CD4-positive, alpha-beta T cell treated with Interleukin-6 for 4 hours (primary cell): ENCODE data around the gene CCDC34.
"Not testable (repeated sequence)": the region's sequence is repeated elsewhere in the genome, so short reads cannot be mapped to it uniquely, and the experiment has no call there.

ENCODE experiments used
- DNase-seq: peaks from one replicate; pipeline ENCODE4 v3.0.0-alpha.2; 2020; ENCODE audit warnings: mixed read lengths

The CCDC34 gene

DNA sequence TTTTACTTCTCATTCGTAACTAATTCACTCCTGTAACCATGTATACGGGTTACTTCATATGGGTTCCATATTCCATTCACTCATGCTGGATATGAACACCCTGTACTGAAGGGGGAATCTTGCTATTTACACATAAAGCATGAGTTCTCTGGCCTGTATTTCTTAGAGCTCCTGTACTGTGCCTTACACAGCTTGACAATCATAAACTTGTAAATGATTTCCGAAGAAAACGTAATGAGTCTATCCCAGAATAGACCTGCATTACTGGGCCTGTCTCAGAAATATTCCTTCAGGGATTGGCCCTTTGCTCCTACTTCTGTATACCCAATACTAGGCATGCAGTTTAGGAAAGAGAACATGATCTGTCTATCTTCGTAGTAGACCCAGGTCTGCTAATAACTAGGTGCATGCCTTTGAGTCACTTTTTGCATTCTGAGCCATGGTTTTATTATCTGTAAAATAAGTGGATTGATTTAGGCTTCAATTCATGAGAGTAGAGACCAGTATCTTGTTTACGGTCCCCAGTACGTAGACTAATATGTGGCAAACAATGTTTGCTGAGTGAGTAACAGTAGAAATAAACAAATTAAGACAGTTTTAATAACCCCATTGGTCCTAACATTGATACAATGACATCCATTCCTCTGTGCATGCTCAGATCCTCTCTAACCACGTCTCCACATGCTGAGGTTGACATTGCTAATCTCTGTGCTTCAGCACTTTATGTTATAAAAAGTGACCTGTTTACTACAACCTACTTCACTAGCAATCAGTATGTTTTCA, 1.2 kb downstream of the CCDC34 start:
- no peak for DNase-seq

DNA sequence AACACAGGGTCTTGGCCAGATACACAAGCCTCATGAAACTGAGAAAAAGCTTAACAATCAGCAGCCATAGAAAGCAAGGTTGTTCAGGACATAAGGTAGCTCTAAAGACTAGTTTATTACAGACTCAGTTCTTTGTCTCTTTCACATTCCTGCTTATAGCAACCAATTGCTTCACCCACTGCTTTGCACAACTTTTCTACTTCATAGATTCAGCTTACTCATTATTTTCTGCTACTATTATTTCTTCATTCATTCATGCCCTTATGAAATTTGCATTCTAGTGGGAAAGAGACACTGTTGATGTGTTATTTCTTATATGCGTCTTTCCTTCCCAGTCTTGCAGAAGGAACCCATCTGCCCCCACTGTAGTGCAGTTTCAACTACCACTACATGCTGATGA, 4.7 kb downstream of the CCDC34 start:
- no peak for DNase-seq

DNA sequence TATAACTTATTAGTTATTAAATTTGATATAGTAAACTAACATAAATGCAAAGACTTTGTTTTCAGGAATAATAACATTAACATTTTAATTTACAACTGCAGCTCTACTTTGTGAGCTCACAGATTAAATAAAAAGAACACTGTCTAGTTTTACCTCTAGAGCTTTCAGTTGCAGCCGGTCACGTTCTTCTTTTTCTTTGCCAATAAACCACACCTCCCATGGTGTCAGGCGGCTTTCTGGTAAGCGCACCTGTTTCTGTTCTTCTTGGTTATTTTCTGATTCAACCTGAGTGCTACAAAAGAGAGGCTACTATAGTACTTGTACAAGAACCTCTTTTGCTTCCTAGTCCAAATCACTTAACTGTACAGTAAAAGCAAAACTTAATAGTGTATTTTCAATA, 5.8 kb downstream of the CCDC34 start:
- DNase-seq, result no peak

DNA sequence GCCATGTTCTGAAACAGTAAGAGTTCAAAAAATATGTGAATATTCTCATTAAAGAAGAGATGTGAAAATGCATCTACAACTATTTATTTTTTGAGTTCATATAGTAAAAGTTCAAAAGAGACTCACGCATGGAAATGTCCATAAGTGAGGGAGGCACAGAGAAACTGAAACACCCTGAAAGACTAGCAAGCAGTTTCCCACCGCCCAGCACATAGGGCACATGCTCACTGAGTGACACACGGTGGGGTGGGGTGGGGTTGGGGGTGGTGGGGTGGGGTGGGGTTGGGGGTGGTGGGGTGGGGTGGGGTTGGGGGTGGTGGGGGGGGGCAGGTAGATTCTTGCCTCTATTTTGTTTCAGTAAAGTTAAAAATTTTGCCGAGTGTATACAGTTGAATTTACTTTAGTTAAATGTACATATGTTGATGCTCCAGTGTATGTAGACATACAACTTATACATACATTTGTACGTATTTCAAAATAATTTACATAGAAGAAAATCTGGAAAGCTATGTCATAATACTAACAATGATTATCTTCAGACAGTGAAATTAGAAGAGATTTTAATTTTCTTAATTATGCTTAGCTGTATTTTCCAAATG, 6.3 kb downstream of the CCDC34 start:
- no peak for DNase-seq

DNA sequence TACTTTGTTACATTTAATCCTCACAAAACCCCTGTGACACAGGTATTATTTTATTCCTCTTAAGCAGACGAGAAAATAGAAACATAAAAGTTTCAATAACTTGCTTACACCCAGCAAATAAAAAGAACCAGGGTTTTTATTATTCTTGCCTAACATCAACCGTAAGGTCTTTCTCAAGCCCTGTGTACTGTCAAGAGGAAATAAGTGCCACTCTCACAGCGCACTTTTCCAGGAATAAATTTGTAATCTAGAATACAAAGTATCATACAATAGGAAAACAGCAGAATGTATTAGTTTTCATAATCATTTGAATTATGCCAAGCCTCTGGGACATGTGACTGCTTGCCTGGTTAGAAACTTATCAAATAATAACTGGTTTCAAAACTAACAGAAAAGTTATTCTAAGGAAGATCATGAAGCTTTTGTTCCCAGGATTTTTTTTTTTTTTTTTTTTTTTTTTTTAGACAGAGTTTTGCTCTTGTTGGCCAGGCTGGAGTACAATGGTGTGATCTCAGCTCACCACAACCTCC, 7.4 kb downstream of the CCDC34 start:
- no peak for DNase-seq

DNA sequence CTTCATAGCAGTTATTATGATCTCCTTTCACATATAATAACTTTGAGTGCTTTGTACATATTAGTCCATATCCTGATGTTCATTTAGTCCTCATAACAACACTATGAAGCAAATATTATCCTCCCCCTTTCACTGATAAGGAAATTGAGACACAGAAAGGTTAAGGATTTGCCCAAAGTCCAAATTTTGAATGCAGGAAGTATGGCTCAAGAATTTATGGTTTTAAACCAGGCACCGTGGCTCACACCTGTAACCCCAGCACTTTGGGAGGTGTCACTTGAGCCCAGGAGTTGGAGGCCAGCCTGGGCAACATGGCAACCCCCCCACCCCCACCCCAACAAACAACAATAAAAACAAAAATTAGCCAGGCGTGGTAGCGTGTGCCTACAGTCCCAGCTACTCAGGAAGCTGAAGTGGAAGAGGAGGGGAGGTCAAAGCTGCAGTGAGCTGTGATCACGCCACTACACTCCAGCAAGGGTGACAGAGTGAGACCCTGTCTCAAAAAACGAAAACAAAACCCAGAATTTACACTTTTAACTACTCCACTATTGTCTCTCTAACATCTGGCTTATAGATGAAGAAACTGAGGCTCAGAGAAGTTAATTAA, 8.6 kb downstream of the CCDC34 start:
- DNase-seq, result no peak

DNA sequence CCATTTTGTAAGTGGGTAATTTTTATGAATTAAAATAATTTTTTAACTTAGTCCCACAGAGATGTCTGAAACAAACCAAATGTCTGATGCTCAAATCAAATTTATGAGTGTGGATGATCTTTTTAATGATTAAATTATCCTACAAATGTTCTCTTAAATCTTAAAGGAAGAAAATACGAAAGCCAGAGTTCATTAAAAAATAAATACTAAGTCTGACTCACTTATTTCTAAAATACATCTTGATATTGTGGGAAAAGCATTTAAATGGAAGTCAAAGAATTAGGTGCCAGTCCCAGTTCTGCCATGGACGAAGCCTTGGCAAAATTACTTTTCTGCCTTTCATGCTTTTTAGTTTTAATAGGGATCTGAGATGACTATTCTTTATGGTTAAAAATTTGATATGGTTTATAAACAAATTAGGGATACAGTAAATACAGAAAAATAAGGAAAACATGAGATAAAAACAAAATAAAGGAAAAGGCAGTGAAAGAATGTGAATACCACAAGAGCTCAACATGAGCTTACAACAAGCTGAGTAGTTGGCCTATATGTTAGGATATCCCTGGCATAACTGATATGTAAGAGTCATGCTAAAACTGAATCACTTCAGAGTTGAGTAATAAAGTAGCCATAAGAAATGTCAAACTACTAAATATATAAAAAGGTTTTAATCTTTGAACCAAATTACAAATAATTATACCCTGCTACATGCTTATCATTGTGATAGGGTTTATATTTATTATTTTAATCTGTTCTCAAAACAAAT, 9.2 kb downstream of the CCDC34 start:
- DNase-seq, result no peak

DNA sequence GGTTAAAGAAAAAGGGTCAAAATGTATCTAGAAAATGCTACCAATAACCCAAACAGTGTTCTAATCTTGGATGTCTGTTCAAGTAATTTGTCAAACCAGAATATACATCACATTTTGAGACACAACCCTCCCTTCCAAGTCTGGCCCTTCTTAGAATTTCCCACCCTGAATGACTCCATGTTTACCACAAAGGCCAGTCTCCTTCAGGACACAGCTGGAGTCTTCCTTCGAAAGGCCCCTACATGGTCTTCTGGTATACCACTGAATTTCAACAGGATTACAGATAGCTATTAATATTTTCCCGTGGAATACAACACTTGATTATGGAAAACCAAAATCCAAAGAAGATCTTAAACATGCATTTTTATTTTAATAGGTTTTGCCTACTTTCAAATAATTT, 10.2 kb downstream of the CCDC34 start:
- DNase-seq, result no peak

DNA sequence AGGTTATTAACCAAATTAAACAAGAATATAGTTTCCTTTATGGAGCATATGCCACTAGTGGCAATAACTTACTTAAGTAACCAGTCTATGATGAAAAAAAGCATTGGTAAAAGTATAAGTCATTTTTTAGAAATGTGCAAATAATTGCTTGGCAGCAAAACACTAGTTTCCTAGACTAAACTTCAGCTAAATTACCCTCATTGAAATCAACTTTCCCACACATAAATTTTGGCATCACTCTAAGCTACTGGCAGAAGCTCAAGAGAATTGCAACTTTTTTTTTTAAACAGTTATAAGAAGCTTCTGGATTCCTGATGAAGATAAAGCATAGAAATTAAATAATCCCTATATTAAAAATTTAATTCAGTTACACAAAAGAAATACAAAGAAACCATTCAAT, 12.5 kb downstream of the CCDC34 start:
- no peak for DNase-seq

DNA sequence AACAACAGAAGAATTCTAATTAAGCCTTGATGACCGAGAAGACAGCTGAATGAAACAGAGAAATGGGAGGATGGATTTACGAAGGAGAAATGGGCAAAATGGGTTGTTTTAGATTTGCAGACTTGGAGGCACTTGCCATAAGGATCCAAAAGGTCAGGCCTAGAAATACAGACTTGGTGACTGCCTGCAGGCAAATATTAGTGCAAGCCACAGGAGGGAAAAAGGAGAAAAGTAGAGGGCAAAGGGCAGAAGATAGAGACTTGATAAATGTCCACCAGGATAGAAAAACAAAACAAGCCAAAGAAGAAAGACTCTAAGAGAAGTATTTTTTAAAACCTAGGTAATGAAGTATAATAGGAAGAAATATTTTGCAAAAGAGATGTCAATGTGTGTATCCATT, 13.1 kb downstream of the CCDC34 start:
- no peak for DNase-seq

DNA sequence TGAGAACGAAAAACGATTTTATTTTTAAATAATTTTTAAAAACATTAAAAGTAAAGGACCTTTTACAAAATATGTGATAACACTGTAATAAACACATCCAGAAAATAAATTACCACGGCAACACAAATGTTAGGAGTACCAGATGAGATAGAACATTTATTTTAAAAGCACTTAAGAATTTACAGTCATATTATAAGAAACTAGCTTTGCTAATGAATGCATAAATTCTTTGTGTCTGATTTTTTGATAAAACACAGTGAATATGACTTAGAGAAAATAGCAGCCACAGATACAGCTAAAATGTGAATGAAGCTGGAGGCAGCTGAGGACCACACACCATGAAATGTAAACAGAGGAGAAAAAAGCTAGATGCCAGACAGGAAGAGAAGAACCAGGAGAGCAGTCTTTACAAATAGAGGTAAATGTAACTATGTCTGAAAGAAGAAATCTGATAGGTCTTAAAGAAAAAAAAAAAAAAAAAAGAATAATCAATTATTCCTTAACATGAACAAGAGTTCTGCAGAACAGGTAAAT, 14.6 kb downstream of the CCDC34 start:
- DNase-seq, result no peak

DNA sequence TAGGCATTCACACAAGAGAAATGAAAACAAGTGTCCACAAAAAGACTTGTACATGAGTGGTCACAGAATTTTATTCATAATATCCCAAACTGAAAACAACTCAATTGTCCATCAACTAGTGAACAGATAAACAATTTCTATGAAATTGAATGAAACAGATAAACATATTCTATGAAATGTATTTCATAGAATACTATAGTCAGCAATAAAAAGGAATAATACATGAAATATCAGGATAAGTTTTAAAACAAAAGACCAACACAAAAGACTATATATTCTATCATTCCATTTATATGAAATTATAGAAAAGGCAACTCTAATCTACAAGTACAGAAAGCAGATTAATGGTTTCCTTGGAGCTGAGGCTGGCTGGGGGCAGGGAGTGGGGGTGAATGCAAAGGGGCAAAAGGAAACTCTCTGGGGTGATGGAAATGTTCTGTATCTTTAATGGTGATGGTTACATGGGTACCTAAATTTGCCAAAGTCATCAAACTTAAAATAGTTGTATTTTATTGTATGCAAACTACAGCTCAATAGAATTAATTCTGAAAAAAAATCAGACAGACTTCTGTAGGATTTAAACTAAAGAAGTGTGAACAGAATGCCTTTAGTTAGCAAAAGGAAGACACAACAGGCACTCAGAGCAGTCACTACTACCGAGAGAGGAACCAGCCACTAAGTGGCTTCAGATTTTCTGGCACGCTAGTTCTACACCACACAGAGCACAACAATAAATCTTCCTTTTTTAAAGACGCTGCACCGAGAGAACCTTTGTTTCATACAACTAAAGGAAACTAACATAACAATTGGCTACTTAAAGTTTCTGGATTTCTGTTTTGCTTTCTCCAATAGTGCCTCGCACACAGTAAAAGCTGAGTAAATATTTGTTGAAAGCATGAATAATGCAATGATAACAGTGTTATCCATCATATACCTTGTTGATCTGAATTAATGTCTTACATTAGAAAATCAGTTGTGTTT, 15.4 kb downstream of the CCDC34 start:
- no peak for DNase-seq

DNA sequence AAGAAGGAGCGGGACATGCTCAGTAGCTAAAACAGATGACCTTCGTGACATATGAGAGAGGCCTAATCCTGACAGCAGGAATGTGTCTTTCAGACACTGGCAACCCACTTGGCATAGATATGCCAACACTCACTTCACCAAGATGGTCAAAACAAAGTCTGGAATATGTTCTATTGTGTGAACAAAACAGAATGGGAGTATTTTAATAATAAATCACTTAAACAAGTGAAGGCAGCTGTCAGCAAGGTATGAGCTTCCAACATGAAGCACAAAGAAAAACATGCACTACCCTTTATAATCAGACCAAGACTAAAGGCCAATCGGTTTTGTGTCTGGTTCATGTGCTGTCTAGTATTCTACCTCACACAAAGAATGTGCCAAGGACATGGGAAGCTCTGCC, 23.1 kb downstream of the CCDC34 start:
- DNase-seq, result no peak

DNA sequence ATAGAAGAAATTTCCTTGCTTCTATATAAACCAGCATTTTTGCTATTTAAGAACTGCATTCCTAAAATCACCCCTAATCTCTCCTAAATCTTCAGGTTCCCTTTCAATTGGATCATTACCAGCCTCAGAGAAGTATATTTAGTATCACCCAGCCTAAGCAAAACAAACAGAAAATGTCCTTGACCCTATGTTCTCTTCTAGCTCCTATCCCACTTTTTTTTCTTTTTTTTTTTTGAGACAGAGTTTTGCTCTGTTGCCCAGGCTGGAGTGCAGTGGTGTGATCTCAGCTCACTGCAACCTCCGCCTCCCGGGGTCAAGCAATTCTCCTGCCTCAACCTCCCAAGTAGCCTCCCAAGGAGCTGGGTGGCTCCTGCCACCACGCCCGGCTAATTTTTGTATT, 28.3 kb downstream of the CCDC34 start:
- DNase-seq, result not testable (repeated sequence)

DNA sequence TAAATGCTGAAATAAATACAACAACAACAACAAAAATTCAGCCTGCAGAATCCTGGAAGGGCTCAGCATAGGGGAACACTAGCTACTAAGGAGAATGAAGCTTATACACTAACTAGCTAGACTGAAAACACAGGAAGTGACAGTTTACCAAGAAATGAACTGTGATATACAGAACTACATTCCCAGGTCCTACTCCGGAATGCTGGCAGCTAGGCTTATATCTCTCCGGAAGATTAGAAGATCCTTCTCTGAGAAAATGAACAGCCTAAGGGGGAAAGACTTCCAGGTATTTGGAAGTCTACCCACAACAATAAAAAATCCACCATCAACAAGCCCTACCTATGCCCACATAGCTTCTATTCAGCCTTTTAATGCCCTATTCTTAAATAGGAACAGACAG, 31.0 kb downstream of the CCDC34 start:
- DNase-seq, result no peak

DNA sequence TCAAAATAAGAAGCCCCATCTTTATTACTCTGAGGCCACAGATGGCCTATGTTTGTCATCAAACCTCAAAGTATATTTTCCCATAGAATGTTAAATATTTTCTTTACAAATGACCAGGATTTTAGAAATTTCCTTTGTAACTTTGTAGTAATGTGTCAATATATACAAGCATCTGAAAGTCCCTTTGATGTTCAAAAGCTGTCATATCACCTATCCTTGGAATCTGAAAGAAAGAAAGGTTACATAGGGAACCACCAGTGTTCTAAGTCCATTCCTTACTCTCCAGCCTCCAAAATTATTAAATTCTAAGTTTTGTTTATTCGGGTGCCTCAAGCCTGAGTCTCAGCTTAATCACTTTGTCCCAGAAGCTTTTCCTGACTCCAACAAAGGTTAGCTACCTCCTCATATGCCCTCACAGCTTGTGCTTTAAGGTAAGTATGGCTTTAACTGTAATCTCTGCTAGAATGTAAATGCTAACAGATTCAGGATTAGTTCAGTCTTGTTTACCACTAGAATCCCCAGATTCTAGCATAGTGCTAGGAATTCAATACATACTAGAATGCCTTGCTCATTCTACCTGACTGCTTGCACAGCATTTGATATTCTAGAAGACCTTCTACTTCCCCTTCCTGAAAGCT, 32.3 kb downstream of the CCDC34 start:
- no peak for DNase-seq

DNA sequence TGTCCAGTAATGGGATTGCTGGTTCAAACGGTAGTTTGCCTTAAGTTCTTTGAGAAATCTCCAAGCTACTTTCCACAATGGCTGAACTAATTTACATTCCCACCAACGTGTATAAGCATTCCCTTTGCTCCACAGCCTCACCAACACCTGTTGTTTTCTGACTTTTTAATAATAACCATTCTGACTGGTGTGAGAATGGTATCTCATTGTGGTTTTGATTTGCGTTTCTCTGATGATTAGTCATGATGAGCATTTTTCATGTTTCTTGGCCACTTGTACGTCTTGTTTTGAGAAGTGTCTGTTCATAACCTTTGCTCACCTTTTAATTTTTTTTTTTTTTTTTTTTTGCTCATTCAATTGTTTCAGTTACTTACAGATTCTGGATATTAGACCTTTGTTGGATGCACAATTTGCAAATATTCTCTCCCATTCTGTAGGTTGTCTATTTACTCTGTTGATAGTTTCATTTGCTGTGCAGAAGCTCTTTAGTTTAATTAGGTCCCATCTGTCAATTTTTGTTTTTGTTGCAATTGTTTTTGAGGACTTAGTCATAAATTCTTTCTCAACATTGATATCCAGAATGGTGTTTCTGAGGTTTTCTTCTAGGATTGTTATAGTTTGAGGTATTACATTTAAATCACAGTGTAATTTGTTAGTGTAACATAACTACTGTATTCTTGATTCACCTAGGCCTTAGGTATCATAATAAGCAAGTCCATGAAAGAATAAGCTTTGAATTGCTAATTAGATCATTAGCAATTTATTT, 33.0 kb downstream of the CCDC34 start:
- DNase-seq, result no peak

DNA sequence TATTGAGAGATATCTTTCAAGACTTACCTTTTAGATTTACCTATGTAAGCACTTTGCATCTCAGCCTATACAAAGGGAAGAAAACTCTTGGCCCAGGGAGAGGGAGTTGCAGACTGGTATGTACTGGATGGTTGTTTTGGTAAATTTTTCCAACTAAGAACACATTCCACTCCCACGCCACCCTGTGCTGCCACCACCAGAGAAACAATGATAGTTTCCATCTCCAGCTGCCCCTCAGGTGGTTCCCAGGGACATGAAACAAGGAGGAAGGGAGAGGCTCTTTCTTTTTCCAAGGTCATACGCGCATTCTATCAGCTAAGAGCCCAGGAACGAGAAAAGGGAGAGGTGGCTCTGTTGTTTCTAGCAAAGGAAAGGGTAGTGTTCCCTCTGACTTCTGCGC, 34.4 kb downstream of the CCDC34 start:
- DNase-seq, result no peak

DNA sequence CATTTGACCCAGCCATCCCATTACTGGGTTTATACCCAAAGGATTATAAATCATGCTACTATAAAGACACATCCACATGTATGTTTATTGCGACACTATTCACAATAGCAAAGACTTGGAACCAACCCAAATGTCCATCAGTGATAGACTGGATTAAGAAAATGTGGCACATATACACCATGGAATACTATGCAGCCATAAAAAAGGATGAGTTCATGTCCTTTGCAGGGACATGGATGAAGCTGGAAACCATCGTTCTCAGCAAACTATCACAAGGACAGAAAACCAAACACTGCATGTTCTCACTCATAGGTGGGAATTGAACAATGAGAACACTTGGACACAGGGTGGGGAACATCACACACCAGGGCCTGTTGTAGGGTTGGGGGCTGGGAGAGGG, 36.0 kb downstream of the CCDC34 start:
- not testable (repeated sequence) for DNase-seq

DNA sequence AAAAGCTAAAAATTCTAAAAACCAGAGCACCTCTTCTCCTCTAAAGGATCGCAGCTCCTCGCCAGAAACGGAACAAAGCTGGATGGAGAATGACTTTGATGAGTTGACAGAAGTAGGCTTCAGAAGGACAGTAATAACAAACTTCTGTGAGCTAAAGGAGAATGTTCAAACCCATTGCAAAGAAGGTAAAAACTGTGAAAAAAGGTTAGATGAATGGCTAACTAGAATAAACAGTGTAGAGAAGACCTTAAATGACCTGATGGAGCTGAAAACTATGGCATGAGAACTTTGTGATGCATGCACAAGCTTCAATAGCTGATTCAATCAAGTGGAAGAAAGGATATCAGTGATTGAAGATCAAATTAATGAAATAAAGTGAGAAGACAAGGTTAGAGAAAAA, 40.8 kb downstream of the CCDC34 start:
- not testable (repeated sequence) for DNase-seq

DNA sequence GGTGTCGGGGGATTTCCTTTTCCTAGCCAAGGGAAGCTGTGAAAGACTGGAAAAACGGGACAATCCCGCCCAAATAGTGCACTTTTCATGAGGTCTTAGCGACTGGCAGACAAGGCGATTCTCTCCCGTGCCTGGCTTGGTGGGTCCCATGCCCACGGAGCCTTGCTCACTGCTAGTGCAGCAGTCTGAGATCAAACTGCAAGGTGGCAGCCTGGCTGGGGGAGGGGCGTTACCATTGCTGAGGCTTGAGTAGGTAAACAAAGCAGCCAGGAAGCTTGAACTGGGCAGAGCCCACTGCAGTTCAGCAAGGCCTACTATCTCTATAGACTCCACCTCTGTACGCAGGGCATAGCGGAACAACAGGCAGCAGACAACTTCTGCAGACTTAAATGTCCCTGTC, 41.7 kb downstream of the CCDC34 start:
- not testable (repeated sequence) for DNase-seq
